Measurements from ENCODE around the gene RAP1B. TPM values are rescaled to one million over a fixed set of nuclear protein-coding genes. Genes with fewer than 3 reads are reported as not detected.

Gene RAP1B
- total and polyA plus RNA-seq, 2 of the 13 experiments (the other 11 are each of a cell fraction or from before 2014, with no cell fraction given), result 71.1 to 92.7 TPM

- TF ChIP-seq, protein P1, sequence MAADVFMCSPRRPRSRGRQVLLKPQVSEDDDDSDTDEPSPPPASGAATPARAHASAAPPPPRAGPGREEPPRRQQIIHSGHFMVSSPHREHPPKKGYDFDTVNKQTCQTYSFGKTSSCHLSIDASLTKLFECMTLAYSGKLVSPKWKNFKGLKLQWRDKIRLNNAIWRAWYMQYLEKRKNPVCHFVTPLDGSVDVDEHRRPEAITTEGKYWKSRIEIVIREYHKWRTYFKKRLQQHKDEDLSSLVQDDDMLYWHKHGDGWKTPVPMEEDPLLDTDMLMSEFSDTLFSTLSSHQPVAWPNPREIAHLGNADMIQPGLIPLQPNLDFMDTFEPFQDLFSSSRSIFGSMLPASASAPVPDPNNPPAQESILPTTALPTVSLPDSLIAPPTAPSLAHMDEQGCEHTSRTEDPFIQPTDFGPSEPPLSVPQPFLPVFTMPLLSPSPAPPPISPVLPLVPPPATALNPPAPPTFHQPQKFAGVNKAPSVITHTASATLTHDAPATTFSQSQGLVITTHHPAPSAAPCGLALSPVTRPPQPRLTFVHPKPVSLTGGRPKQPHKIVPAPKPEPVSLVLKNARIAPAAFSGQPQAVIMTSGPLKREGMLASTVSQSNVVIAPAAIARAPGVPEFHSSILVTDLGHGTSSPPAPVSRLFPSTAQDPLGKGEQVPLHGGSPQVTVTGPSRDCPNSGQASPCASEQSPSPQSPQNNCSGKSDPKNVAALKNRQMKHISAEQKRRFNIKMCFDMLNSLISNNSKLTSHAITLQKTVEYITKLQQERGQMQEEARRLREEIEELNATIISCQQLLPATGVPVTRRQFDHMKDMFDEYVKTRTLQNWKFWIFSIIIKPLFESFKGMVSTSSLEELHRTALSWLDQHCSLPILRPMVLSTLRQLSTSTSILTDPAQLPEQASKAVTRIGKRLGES (CRISPR knock-in tag; IDR thresholded peaks at IDR 0.05; ENCODE audit: borderline replicate concordance), result no peak
- no peak for TF ChIP-seq FOXK2 (IDR thresholded peaks at IDR 0.05)
- TF ChIP-seq ZBTB21 (CRISPR knock-in tag; IDR thresholded peaks at IDR 0.05), result no peak
- no peak for TF ChIP-seq YEATS2 (CRISPR knock-in tag; IDR thresholded peaks at IDR 0.05; ENCODE audit: borderline replicate concordance)
- no peak for TF ChIP-seq ZNF510 (CRISPR knock-in tag; IDR thresholded peaks at IDR 0.05; ENCODE audit: low read depth)
- TF ChIP-seq, protein P2, sequence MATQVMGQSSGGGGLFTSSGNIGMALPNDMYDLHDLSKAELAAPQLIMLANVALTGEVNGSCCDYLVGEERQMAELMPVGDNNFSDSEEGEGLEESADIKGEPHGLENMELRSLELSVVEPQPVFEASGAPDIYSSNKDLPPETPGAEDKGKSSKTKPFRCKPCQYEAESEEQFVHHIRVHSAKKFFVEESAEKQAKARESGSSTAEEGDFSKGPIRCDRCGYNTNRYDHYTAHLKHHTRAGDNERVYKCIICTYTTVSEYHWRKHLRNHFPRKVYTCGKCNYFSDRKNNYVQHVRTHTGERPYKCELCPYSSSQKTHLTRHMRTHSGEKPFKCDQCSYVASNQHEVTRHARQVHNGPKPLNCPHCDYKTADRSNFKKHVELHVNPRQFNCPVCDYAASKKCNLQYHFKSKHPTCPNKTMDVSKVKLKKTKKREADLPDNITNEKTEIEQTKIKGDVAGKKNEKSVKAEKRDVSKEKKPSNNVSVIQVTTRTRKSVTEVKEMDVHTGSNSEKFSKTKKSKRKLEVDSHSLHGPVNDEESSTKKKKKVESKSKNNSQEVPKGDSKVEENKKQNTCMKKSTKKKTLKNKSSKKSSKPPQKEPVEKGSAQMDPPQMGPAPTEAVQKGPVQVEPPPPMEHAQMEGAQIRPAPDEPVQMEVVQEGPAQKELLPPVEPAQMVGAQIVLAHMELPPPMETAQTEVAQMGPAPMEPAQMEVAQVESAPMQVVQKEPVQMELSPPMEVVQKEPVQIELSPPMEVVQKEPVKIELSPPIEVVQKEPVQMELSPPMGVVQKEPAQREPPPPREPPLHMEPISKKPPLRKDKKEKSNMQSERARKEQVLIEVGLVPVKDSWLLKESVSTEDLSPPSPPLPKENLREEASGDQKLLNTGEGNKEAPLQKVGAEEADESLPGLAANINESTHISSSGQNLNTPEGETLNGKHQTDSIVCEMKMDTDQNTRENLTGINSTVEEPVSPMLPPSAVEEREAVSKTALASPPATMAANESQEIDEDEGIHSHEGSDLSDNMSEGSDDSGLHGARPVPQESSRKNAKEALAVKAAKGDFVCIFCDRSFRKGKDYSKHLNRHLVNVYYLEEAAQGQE (IDR thresholded peaks at IDR 0.05; ENCODE audit: borderline replicate concordance in 1 of 2, low read depth in 1 of 2, low read length in 2 of 2), result no peak
These were observed 18.8 kb upstream of the RAP1B start (continued) for GRCh38 chr12:68591734-68592418.

All from HepG2 (cell line).